WTC11 (cell line): ENCODE measurements around the gene STK10.

Experiments used
- ELF4 ChIP-seq: sonication (generic); formaldehyde crosslinking; IDR thresholded peaks from 2 replicates; pipeline ENCODE4 v1.8.1; 2022; ENCODE audit warnings: low read depth, mild to moderate bottlenecking, moderate library complexity, missing genetic modification reagents
- MXD4 ChIP-seq: fragments of 250-450 bp; sonication (Bioruptor Pico); IDR thresholded peaks from 2 replicates; pipeline ENCODE4 v1.8.0; 2021; ENCODE audit warnings: mild to moderate bottlenecking, moderate library complexity, borderline replicate concordance
- NFYB ChIP-seq: sonication (generic); formaldehyde crosslinking; conservative IDR thresholded peaks from 2 replicates; pipeline ENCODE4 v1.8.0; 2022; ENCODE audit warnings: low read depth, missing genetic modification reagents
- NR1H2 ChIP-seq: sonication (generic); formaldehyde crosslinking; IDR thresholded peaks from 2 replicates; pipeline ENCODE4 v1.9.0; 2021; ENCODE audit warnings: mild to moderate bottlenecking, moderate library complexity, missing genetic modification reagents
- TEAD4 ChIP-seq: sonication (generic); formaldehyde crosslinking; IDR thresholded peaks from 2 replicates; pipeline ENCODE4 v1.8.0; 2022; ENCODE audit warnings: mild to moderate bottlenecking, missing genetic modification reagents
- ZNF232 ChIP-seq: sonication (generic); formaldehyde crosslinking; IDR thresholded peaks from 2 replicates; pipeline ENCODE4 v1.8.0; 2022; ENCODE audit warnings: mild to moderate bottlenecking, missing genetic modification reagents
- ZNF263 ChIP-seq: sonication (generic); formaldehyde crosslinking; IDR thresholded peaks from 2 replicates; pipeline ENCODE4 v1.8.1; 2022; ENCODE audit warnings: low read depth, mild to moderate bottlenecking, moderate library complexity, missing genetic modification reagents
- ZNF423 ChIP-seq: fragments of 250-450 bp; sonication (Bioruptor Pico); IDR thresholded peaks from 2 replicates; pipeline ENCODE4 v2.1.2; 2022; ENCODE audit warnings: mild to moderate bottlenecking, moderate library complexity
- TF ChIP-seq, protein P1 (sequence below): fragments of 200-600 bp; IDR thresholded peaks from 2 replicates; pipeline ENCODE4 v1.8.0; 2022; ENCODE audit warnings: antibody characterized with exemption
- TF ChIP-seq, protein P2 (sequence below): sonication (generic); formaldehyde crosslinking; IDR thresholded peaks from 2 replicates; pipeline ENCODE4 v1.8.1; 2023; ENCODE audit warnings: mild to moderate bottlenecking, moderate library complexity, missing genetic modification reagents
- TF ChIP-seq, protein P3 (sequence below): fragments of 250-450 bp; sonication (Bioruptor Pico); IDR thresholded peaks from 2 replicates; pipeline ENCODE4 v1.9.0; 2021; ENCODE audit warnings: mild to moderate bottlenecking
- TF ChIP-seq, protein P4 (sequence below): sonication (generic); formaldehyde crosslinking; IDR thresholded peaks from 2 replicates; pipeline ENCODE4 v1.8.1; 2023; ENCODE audit warnings: mild to moderate bottlenecking, missing genetic modification reagents, borderline replicate concordance

DNA sequence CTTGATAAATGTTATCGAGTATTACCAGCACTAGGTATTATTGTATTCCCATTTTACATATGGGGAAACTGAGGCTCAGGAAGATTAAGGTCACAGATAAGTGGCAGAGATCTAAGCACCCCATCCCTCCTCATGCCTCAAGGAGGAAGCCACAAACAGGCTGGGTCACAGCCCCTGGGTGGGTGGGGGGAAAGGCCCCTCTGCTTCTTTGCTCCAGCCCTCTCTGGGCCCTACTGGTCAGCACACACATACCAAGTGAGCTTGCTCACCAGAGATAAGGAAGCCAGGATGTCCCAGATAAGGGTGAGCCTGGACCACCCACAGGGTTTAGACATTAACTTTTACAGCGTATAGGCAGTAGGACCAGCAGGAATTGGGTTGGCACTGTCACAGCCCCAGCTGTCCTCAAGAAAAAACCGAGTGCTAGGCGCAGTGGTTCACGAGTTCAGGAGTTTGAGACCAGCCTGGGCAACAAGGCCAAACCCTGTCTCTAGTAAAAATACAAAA, 45.3 kb downstream of the STK10 start:
- TF ChIP-seq, protein P1, sequence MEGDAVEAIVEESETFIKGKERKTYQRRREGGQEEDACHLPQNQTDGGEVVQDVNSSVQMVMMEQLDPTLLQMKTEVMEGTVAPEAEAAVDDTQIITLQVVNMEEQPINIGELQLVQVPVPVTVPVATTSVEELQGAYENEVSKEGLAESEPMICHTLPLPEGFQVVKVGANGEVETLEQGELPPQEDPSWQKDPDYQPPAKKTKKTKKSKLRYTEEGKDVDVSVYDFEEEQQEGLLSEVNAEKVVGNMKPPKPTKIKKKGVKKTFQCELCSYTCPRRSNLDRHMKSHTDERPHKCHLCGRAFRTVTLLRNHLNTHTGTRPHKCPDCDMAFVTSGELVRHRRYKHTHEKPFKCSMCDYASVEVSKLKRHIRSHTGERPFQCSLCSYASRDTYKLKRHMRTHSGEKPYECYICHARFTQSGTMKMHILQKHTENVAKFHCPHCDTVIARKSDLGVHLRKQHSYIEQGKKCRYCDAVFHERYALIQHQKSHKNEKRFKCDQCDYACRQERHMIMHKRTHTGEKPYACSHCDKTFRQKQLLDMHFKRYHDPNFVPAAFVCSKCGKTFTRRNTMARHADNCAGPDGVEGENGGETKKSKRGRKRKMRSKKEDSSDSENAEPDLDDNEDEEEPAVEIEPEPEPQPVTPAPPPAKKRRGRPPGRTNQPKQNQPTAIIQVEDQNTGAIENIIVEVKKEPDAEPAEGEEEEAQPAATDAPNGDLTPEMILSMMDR, result no peak
- TF ChIP-seq, protein P2, sequence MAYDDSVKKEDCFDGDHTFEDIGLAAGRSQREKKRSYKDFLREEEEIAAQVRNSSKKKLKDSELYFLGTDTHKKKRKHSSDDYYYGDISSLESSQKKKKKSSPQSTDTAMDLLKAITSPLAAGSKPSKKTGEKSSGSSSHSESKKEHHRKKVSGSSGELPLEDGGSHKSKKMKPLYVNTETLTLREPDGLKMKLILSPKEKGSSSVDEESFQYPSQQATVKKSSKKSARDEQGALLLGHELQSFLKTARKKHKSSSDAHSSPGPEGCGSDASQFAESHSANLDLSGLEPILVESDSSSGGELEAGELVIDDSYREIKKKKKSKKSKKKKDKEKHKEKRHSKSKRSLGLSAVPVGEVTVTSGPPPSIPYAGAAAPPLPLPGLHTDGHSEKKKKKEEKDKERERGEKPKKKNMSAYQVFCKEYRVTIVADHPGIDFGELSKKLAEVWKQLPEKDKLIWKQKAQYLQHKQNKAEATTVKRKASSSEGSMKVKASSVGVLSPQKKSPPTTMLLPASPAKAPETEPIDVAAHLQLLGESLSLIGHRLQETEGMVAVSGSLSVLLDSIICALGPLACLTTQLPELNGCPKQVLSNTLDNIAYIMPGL (CRISPR knock-in tag), result no peak
- TF ChIP-seq ZNF423 (CRISPR knock-in tag), result no peak
- TF ChIP-seq, protein P3, sequence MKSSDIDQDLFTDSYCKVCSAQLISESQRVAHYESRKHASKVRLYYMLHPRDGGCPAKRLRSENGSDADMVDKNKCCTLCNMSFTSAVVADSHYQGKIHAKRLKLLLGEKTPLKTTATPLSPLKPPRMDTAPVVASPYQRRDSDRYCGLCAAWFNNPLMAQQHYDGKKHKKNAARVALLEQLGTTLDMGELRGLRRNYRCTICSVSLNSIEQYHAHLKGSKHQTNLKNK, result no peak
- no peak for TF ChIP-seq ELF4 (CRISPR knock-in tag)
- TF ChIP-seq ZNF232 (CRISPR knock-in tag), result no peak
- no peak for TF ChIP-seq ZNF263 (CRISPR knock-in tag)
- no peak for TF ChIP-seq NFYB (CRISPR knock-in tag)
- TF ChIP-seq MXD4 (CRISPR knock-in tag), result no peak
- TF ChIP-seq NR1H2, result no peak
- TF ChIP-seq, protein P4, sequence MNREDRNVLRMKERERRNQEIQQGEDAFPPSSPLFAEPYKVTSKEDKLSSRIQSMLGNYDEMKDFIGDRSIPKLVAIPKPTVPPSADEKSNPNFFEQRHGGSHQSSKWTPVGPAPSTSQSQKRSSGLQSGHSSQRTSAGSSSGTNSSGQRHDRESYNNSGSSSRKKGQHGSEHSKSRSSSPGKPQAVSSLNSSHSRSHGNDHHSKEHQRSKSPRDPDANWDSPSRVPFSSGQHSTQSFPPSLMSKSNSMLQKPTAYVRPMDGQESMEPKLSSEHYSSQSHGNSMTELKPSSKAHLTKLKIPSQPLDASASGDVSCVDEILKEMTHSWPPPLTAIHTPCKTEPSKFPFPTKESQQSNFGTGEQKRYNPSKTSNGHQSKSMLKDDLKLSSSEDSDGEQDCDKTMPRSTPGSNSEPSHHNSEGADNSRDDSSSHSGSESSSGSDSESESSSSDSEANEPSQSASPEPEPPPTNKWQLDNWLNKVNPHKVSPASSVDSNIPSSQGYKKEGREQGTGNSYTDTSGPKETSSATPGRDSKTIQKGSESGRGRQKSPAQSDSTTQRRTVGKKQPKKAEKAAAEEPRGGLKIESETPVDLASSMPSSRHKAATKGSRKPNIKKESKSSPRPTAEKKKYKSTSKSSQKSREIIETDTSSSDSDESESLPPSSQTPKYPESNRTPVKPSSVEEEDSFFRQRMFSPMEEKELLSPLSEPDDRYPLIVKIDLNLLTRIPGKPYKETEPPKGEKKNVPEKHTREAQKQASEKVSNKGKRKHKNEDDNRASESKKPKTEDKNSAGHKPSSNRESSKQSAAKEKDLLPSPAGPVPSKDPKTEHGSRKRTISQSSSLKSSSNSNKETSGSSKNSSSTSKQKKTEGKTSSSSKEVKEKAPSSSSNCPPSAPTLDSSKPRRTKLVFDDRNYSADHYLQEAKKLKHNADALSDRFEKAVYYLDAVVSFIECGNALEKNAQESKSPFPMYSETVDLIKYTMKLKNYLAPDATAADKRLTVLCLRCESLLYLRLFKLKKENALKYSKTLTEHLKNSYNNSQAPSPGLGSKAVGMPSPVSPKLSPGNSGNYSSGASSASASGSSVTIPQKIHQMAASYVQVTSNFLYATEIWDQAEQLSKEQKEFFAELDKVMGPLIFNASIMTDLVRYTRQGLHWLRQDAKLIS (CRISPR knock-in tag), result no peak
- no peak for TF ChIP-seq TEAD4 (CRISPR knock-in tag)
